DLD1 (cell line): ENCODE data around the gene KCNK4.

Source experiments
- in situ Hi-C: cut with HindIII; loops from 2 replicates; pipeline ENCODE4 v1.10.0; 2017; ENCODE audit warnings: low sequenced_read_pairs

The KCNK4 gene

GRCh38 chr11:64268025-64268892 lies 22.8 kb upstream of the KCNK4 start:
- in situ Hi-C loops = no loop called here

- in situ Hi-C loops = no loop called here
These were observed 22.1 kb upstream of the KCNK4 start for GRCh38 chr11:64268893-64269539.

DNA sequence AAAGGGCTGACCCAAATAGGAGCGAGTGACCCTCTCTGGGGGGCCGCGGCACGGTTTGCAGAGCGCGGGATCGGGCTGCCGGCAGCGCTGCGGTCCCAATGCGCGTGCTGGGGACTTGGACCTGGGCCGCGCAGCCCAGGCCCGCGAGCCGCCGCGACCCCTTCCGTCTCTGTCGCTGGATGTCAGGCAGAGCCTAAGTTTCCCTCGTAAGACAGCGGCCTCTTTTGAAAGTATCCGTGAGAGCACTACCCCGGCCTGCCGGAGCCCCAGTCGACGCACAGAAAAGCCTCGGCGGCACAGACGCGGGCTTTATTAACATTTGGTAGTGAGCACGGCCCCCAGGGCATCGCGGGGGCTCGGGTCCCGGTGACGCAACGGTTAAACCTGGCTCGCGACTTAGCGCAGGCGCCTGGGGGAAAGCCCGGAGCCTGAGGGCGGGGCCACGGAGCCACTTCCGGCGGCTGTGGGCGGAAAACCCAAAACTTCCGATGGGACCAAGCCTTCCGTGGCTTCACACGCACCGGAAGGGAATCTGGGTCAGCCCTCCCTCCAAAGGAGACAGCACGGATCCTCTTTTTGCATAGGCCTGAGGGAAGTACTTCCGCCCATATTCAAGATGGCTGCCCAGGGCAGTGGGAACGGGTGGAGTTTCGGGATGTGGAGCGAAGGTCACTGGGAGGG lies 21.4 kb upstream of the KCNK4 start:
- in situ Hi-C loops = no loop called here

DNA sequence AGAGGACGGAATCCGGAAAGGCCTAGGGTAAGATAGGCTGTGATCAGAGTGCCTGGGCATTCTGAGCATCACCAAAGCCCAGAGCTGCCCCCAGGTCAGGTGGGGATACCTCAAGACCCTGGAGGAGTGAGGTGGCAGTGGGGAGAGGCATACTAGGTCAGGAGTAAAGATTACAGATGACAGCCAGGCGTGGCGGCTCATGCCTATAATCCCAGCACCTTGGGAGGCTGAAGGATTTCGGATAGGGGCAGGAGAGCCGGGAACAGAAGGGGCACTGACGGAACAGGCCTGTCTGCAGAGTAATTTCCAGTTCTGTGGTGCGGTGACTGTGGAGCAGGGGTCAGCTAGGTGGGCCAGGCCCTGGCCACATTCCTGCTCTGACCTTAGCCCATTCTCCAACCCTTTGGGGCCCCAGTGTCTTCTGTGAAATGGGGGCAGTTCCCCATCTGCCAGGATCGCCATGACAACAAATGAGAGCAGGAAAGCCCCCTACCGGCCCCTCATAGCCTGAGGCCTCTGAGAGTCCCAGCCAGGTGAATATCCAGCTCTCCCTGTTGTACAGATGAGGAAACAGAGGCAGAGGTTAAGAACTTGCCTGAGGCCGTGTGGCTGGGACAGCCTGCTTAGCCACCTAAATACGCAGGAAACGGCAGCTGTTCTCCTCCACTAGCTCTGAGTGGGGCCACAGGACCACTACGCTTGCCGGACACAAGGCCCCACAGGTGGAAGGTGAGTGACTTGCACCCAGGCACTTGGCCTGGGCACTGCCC lies 15.9 kb upstream of the KCNK4 start:
- in situ Hi-C loops = no loop called here

GRCh38 chr11:64275841-64276240 lies 15.3 kb upstream of the KCNK4 start:
- in situ Hi-C loops = no loop called here

- in situ Hi-C loops = no loop called here
These were observed 14.3 kb upstream of the KCNK4 start for GRCh38 chr11:64276653-64277431.

GRCh38 chr11:64278576-64279190 lies 12.4 kb upstream of the KCNK4 start:
- in situ Hi-C loops = no loop called here

DNA sequence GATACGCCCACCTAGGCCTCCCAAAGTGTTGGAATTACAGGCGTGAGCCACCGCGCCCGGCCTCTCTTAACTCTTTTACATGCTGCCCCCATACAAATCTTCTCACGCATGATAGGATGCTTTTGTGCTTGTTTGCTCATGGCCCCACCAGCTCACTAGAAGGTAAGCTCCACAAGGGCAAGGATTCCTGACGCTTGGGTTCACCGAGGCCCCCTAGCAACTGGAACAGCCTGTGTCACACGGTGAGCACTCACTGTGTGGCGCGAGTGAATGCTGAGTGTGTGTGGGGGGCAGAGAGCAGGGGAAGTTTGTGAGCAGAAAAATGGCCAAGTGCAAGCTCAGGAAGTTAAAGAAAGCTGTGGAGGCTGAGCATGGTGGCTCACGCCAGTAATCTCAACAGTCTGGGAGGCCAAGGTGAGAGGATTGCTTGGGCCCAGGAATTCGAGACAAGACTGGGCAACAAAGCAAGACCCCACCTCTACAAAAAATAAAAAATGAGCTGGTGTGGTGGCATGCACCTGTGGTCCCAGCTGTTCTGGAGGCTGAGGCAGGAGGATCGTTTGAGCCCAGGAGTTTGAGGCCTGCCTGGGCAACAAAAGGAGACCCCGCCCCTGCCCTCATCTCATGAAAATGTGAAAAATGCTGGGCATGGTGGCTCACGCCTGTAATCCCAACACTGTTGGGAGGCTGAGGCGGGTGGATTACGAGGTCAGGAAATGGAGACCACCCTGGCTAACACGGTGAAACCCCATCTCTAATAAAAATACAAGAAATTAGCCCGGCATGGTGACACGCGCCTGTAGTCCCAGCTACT lies 8.9 kb upstream of the KCNK4 start:
- in situ Hi-C loops = no loop called here

GRCh38 chr11:64283092-64283491 lies 8.0 kb upstream of the KCNK4 start:
- in situ Hi-C loops = no loop called here

- in situ Hi-C loops = no loop called here
These were observed 6.8 kb upstream of the KCNK4 start, which contains the start of gene BAD for GRCh38 chr11:64284048-64284961. BAD (minus strand) TSS chr11:64284665; CDS start chr11:64284368, 297 bp downstream.

DNA sequence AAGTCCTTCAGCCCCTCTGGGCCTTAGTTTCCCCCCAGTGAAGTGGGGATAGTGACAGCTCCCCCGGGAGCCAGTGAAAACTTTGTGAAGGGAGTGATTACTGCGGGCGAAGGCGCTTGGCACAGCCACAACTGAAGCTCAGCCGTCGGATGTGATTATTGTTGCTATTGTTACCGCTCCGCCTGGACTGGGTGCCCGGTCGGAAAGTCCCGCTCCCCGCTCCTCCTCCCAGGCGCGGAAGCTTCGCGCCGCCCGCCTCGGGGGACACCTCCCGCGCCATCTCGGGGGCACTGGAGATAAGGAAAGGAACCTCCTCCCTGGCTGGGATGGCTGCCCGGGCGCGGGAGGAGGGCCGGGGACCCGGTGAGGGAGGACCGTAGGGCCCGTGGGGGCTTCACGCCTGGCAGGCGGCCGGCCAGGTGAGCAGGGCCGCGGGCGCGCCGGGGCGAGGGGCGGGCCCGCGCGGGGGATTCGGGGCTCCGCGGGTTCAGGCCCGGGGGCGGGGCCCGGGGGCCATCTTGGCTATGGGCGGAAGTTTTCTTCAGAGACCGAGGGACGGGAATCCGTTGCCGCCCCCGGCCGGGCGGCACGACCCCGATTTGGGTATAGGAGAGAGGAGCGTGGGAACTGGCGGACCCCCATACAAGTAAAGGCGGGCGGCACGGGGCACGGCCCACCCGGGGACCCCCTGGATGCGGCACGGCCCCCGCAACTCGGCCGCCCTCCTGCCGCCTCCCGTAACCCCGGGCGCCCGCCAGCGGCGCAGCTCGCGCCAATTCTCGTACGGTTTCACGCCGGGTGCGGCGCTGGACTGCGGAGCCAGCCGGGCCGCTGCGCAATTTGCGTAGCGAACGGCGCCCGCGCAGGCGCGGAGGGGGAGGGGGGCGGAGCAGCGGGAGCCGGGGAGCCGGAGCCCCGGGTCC lies 5.9 kb upstream of the KCNK4 start, which contains the start of gene GPR137:
GPR137 (plus strand) TSS at position 887 of the 923 bp plus-strand sequence. CDS start 677 bp downstream, outside the sequence.
- in situ Hi-C loops = no loop called here

- in situ Hi-C loops = no loop called here
These were observed 5.0 kb upstream of the KCNK4 start for GRCh38 chr11:64285885-64286800.

DNA sequence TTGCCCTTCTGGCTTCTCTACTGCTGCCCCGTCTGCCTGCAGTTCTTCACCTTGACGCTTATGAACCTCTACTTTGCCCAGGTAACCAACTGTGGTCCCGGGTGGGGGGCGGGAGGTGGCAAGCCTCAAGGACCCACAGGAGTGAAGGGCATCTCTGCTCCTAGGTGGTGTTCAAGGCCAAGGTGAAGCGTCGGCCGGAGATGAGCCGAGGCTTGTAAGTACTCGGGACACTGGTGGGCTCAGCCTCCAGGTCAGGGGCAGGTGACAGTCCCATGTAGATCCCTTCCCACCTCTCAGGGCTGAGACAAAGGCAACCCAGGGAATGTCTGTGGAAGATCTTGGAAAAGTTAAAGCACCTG lies 4.3 kb upstream of the KCNK4 start:
- in situ Hi-C loops = no loop called here

GRCh38 chr11:64287676-64288352 lies 3.3 kb upstream of the KCNK4 start:
- in situ Hi-C loops = no loop called here

- in situ Hi-C loops = no loop called here
These were observed 2.8 kb upstream of the KCNK4 start for GRCh38 chr11:64288353-64288750.
